LHCN-M2 (cell line): ENCODE data around the gene YWHAQ. TPM values are rescaled to one million over a fixed set of nuclear protein-coding genes. Genes with fewer than 3 reads are reported as not detected.
"Not testable (repeated sequence)": the region's sequence is repeated elsewhere in the genome, so short reads cannot be mapped to it uniquely, and the experiment has no call there.

Experiments used
- DNase-seq: peaks from one replicate; pipeline ENCODE4 v3.0.0-alpha.2; 2012; ENCODE audit warnings: low read depth
- total RNA-seq: library from RNA; depleted of rRNA; stranded (reverse); fragments of >200 nt; gene quantifications from 2 replicates; pipeline ENCODE4 v1.2.3, GENCODE V29; 2014

The YWHAQ gene
- total RNA-seq, 1 experiment from 2014 or later: 455 TPM

GRCh38 chr2:9631878-9632700 lies 1.3 kb upstream of the YWHAQ start:
- peak; percentile 74 for DNase-seq

- DNase-seq: no peak
Observed at GRCh38 chr2:9631553-9631819, 689 bp upstream of the YWHAQ start.

- peak; percentile 62 for DNase-seq
Observed at GRCh38 chr2:9630117-9630735, 571 bp downstream of the YWHAQ start.

- DNase-seq: peak; percentile 52
Observed at GRCh38 chr2:9629222-9630116, 1.3 kb downstream of the YWHAQ start.

- DNase-seq: peak; percentile 31
Observed at GRCh38 chr2:9627310-9627709, 3.5 kb downstream of the YWHAQ start.

- DNase-seq: no peak
Observed at GRCh38 chr2:9623151-9623550, 7.6 kb downstream of the YWHAQ start.

GRCh38 chr2:9621655-9622054 lies 9.1 kb downstream of the YWHAQ start:
- not testable (repeated sequence) for DNase-seq

GRCh38 chr2:9618410-9618809 lies 12.4 kb downstream of the YWHAQ start:
- DNase-seq: no peak

- DNase-seq: no peak
Observed at GRCh38 chr2:9617749-9618148, 13.0 kb downstream of the YWHAQ start.

GRCh38 chr2:9617296-9617695 lies 13.5 kb downstream of the YWHAQ start:
- no peak for DNase-seq

GRCh38 chr2:9614562-9614961 lies 16.2 kb downstream of the YWHAQ start:
- DNase-seq: no peak

- DNase-seq: peak; percentile 87
Observed at GRCh38 chr2:9613291-9613690, 17.5 kb downstream of the YWHAQ start.

GRCh38 chr2:9611549-9611912 lies 19.3 kb downstream of the YWHAQ start:
- not testable (repeated sequence) for DNase-seq

- DNase-seq: no peak
Observed at GRCh38 chr2:9610781-9611548, 19.8 kb downstream of the YWHAQ start.

GRCh38 chr2:9608491-9608890 lies 22.3 kb downstream of the YWHAQ start:
- not testable (repeated sequence) for DNase-seq

- no peak for DNase-seq
Observed at GRCh38 chr2:9602412-9602811, 28.4 kb downstream of the YWHAQ start.

GRCh38 chr2:9601397-9601796 lies 29.4 kb downstream of the YWHAQ start:
- DNase-seq: no peak

- no peak for DNase-seq
Observed at GRCh38 chr2:9599430-9599829, 31.4 kb downstream of the YWHAQ start.

GRCh38 chr2:9596621-9597311 lies 34.0 kb downstream of the YWHAQ start:
- DNase-seq: no peak

- no peak for DNase-seq
Observed at GRCh38 chr2:9595746-9596145, 35.1 kb downstream of the YWHAQ start.

GRCh38 chr2:9595256-9595655 lies 35.5 kb downstream of the YWHAQ start:
- peak; percentile 80 for DNase-seq
